ENCODE results near the gene ATG4D. TPM values are rescaled to one million over a fixed set of nuclear protein-coding genes. Genes with fewer than 3 reads are reported as not detected.
"Not testable (repeated sequence)": the region's sequence is repeated elsewhere in the genome, so short reads cannot be mapped to it uniquely, and the experiment has no call there.

The ATG4D gene
- total RNA-seq, 1 experiment from 2014 or later: 7.0 TPM

GRCh38 chr19:10525636-10526035 is 18.1 kb upstream of the ATG4D start:
- Histone ChIP-seq H3K9me3 (ENCODE audit: low read length) (no peaks in the 10 kb centered on the region), H3K79me2 (ENCODE audit: low read length) (no peaks in the 10 kb centered on the region), H3K27ac (ENCODE audit: low read length) (no peak overlapping the region), H3K9me2 (replicated peaks; ENCODE audit: insufficient read depth, low read length) (no peaks in the 10 kb centered on the region), H4K20me1 (ENCODE audit: insufficient read depth, low read depth, low read length) (no peaks in the 10 kb centered on the region), H3K36me3 (ENCODE audit: insufficient read depth, low read length) (no peaks in the 10 kb centered on the region), H3K27me3 (ENCODE audit: low read length) (no peaks in the 10 kb centered on the region), H3K4me3 (ENCODE audit: low read length) (no peak overlapping the region), H3K9ac (ENCODE audit: low read length) (no peak overlapping the region), H3K4me1 (ENCODE audit: low read length) (no peaks in the 10 kb centered on the region), H2AFZ (ENCODE audit: low read length) (no peak overlapping the region), H3K4me2 (ENCODE audit: low read depth, low read length, poor library complexity, severe bottlenecking) (no peak overlapping the region)
- no peak for DNase-seq

DNA sequence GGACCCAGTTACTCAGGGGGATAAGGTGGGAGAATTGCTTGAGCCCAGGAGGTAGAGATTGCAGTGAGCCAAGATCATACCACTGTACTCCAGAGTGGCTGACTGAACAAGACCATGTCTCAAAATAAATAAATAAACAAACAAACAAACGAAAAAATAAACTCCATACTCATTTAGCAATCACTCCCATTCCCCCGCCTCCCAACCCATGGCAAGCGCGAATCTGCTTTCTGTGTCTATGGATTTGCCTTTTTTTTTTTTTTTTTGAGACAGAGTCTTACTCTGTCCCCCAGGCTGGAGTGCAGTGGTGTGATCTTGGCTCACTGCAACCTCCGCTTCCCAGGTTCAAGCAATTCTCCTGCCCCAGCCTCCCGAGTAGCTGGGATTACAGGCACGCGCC is 16.8 kb upstream of the ATG4D start:
- not testable (repeated sequence) for H4K20me1 ChIP-seq (ENCODE audit: insufficient read depth, low read depth, low read length); H3K4me2 ChIP-seq (ENCODE audit: low read depth, low read length, poor library complexity, severe bottlenecking); H3K9ac ChIP-seq (ENCODE audit: low read length); H3K36me3 ChIP-seq (ENCODE audit: insufficient read depth, low read length); H3K4me3 ChIP-seq (ENCODE audit: low read length); H2AFZ ChIP-seq (ENCODE audit: low read length); H3K9me2 ChIP-seq (replicated peaks; ENCODE audit: insufficient read depth, low read length); H3K79me2 ChIP-seq (ENCODE audit: low read length); H3K9me3 ChIP-seq (ENCODE audit: low read length); H3K27me3 ChIP-seq (ENCODE audit: low read length); H3K27ac ChIP-seq (ENCODE audit: low read length); H3K4me1 ChIP-seq (ENCODE audit: low read length)
- peak; percentile 14 for DNase-seq

- Histone ChIP-seq H3K4me2 (ENCODE audit: low read depth, low read length, poor library complexity, severe bottlenecking) (no peak overlapping the region), H3K9me2 (replicated peaks; ENCODE audit: insufficient read depth, low read length) (no peaks in the 10 kb centered on the region), H3K4me1 (ENCODE audit: low read length) (no peaks in the 10 kb centered on the region), H3K27me3 (ENCODE audit: low read length) (no peaks in the 10 kb centered on the region), H3K79me2 (ENCODE audit: low read length) (no peaks in the 10 kb centered on the region), H4K20me1 (ENCODE audit: insufficient read depth, low read depth, low read length) (no peaks in the 10 kb centered on the region), H3K36me3 (ENCODE audit: insufficient read depth, low read length) (no peaks in the 10 kb centered on the region), H2AFZ (ENCODE audit: low read length) (no peak overlapping the region), H3K9me3 (ENCODE audit: low read length) (no peaks in the 10 kb centered on the region), H3K4me3 (ENCODE audit: low read length) (no peak overlapping the region), H3K9ac (ENCODE audit: low read length) (no peak overlapping the region), H3K27ac (ENCODE audit: low read length) (no peak overlapping the region)
- no peak for DNase-seq
Observed at GRCh38 chr19:10532457-10532856, 11.2 kb upstream of the ATG4D start.

GRCh38 chr19:10533646-10534386 is 9.9 kb upstream of the ATG4D start:
- Histone ChIP-seq H3K9me3 (ENCODE audit: low read length) (no peaks in the 10 kb centered on the region), H3K4me2 (ENCODE audit: low read depth, low read length, poor library complexity, severe bottlenecking) (no peak overlapping the region), H3K9ac (ENCODE audit: low read length) (no peak overlapping the region), H3K79me2 (ENCODE audit: low read length) (no peaks in the 10 kb centered on the region), H3K27me3 (ENCODE audit: low read length) (no peaks in the 10 kb centered on the region), H3K36me3 (ENCODE audit: insufficient read depth, low read length) (no peaks in the 10 kb centered on the region), H3K4me1 (ENCODE audit: low read length) (no peaks in the 10 kb centered on the region), H3K9me2 (replicated peaks; ENCODE audit: insufficient read depth, low read length) (no peaks in the 10 kb centered on the region), H4K20me1 (ENCODE audit: insufficient read depth, low read depth, low read length) (no peaks in the 10 kb centered on the region), H2AFZ (ENCODE audit: low read length) (no peak overlapping the region), H3K27ac (ENCODE audit: low read length) (no peak overlapping the region), H3K4me3 (ENCODE audit: low read length) (no peak overlapping the region)
- DNase-seq: peak; percentile 10

GRCh38 chr19:10535613-10536012 is 8.1 kb upstream of the ATG4D start:
- no peak overlapping the region for H2AFZ ChIP-seq (ENCODE audit: low read length)
- no peaks in the 10 kb centered on the region for H3K79me2 ChIP-seq (ENCODE audit: low read length)
- H3K9ac ChIP-seq (ENCODE audit: low read length): no peak overlapping the region

GRCh38 chr19:10537668-10538067 is 6.0 kb upstream of the ATG4D start:
- Histone ChIP-seq H3K9me3 (ENCODE audit: low read length) (no peaks in the 10 kb centered on the region), H3K36me3 (ENCODE audit: insufficient read depth, low read length) (no peaks in the 10 kb centered on the region), H3K4me2 (ENCODE audit: low read depth, low read length, poor library complexity, severe bottlenecking) (no peak overlapping the region), H4K20me1 (ENCODE audit: insufficient read depth, low read depth, low read length) (no peaks in the 10 kb centered on the region), H3K4me3 (ENCODE audit: low read length) (no peak overlapping the region), H3K4me1 (ENCODE audit: low read length) (peaks cover 3% of the 10 kb centered on the region), H3K9ac (ENCODE audit: low read length) (no peak overlapping the region), H3K27ac (ENCODE audit: low read length) (no peak overlapping the region), H3K79me2 (ENCODE audit: low read length) (no peaks in the 10 kb centered on the region), H2AFZ (ENCODE audit: low read length) (no peak overlapping the region), H3K9me2 (replicated peaks; ENCODE audit: insufficient read depth, low read length) (no peaks in the 10 kb centered on the region), H3K27me3 (ENCODE audit: low read length) (no peaks in the 10 kb centered on the region)
- DNase-seq: peak; percentile 26

More at GRCh38 chr19:10535613-10536012, 8.1 kb upstream of the ATG4D start:
- Histone ChIP-seq H3K4me2 (ENCODE audit: low read depth, low read length, poor library complexity, severe bottlenecking) (no peak overlapping the region), H3K4me3 (ENCODE audit: low read length) (no peak overlapping the region), H3K36me3 (ENCODE audit: insufficient read depth, low read length) (no peaks in the 10 kb centered on the region), H4K20me1 (ENCODE audit: insufficient read depth, low read depth, low read length) (no peaks in the 10 kb centered on the region), H3K9me2 (replicated peaks; ENCODE audit: insufficient read depth, low read length) (no peaks in the 10 kb centered on the region), H3K9me3 (ENCODE audit: low read length) (no peaks in the 10 kb centered on the region), H3K27ac (ENCODE audit: low read length) (no peak overlapping the region), H3K4me1 (ENCODE audit: low read length) (no peaks in the 10 kb centered on the region), H3K27me3 (ENCODE audit: low read length) (no peaks in the 10 kb centered on the region)
- peak; percentile 11 for DNase-seq

GRCh38 chr19:10538204-10538983 is 5.3 kb upstream of the ATG4D start:
- peaks cover 10% of the 10 kb centered on the region for H3K4me1 ChIP-seq (ENCODE audit: low read length)
- H3K27ac ChIP-seq (ENCODE audit: low read length): no peak overlapping the region
- H3K4me2 ChIP-seq (ENCODE audit: low read depth, low read length, poor library complexity, severe bottlenecking): no peak overlapping the region
- H3K36me3 ChIP-seq (ENCODE audit: insufficient read depth, low read length): no peaks in the 10 kb centered on the region
- no peak overlapping the region for H3K9ac ChIP-seq (ENCODE audit: low read length)
- no peak overlapping the region for H2AFZ ChIP-seq (ENCODE audit: low read length)
- H3K79me2 ChIP-seq (ENCODE audit: low read length): no peaks in the 10 kb centered on the region
- H3K27me3 ChIP-seq (ENCODE audit: low read length): no peaks in the 10 kb centered on the region
- H3K9me3 ChIP-seq (ENCODE audit: low read length): no peaks in the 10 kb centered on the region
- H4K20me1 ChIP-seq (ENCODE audit: insufficient read depth, low read depth, low read length): no peaks in the 10 kb centered on the region
- DNase-seq: peak; percentile 36
- H3K4me3 ChIP-seq (ENCODE audit: low read length): no peak overlapping the region
- no peaks in the 10 kb centered on the region for H3K9me2 ChIP-seq (replicated peaks; ENCODE audit: insufficient read depth, low read length)

DNA sequence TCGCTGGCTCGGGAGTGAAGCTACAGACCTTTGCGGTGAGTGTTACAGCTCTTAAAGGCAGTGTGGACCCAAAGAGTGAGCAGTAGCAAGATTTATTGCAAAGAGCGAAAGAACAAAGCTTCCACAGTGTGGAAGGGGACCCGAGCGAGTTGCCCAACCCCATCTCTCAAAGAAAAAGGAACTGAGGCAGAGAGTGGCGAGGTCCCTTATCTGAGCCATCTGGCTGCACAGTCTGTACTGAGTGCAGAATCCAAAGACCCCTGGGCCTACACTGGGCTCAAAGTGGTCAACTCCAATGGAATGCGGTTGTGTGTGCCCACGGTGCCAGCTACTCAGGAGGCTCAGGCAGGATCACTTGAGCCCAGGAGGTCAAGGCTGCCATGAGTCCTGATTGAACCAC is 4.7 kb upstream of the ATG4D start:
- not testable (repeated sequence) for H3K9ac ChIP-seq (ENCODE audit: low read length); H3K9me3 ChIP-seq (ENCODE audit: low read length); H3K27me3 ChIP-seq (ENCODE audit: low read length); H3K27ac ChIP-seq (ENCODE audit: low read length); H3K79me2 ChIP-seq (ENCODE audit: low read length); H2AFZ ChIP-seq (ENCODE audit: low read length); H3K36me3 ChIP-seq (ENCODE audit: insufficient read depth, low read length); H3K4me3 ChIP-seq (ENCODE audit: low read length); H4K20me1 ChIP-seq (ENCODE audit: insufficient read depth, low read depth, low read length); H3K9me2 ChIP-seq (replicated peaks; ENCODE audit: insufficient read depth, low read length); H3K4me2 ChIP-seq (ENCODE audit: low read depth, low read length, poor library complexity, severe bottlenecking)
- H3K4me1 ChIP-seq (ENCODE audit: low read length): peaks cover 12% of the 10 kb centered on the region
- peak; percentile 31 for DNase-seq

All from Karpas-422 (cell line).